ENCODE data around the gene RNU6-8. TPM values are rescaled to one million over a fixed set of nuclear protein-coding genes. Genes with fewer than 3 reads are reported as not detected.

Gene RNU6-8
- total RNA-seq, 2 donors from 2014 or later = not detected

GRCh38 chr14:32183151-32184058 lies 19.7 kb downstream of the RNU6-8 start:
- H3K4me3 ChIP-seq (ENCODE audit: low read length) = no peak overlapping the region
- no peaks in the 10 kb centered on the region for H3K27me3 ChIP-seq (ENCODE audit: control insufficient read depth, insufficient read depth, low read length, poor library complexity, severe bottlenecking)
- Mint-ChIP-seq H3K36me3 (ENCODE audit: low read depth) (no peaks in the 10 kb centered on the region), H3K4me1 (no peaks in the 10 kb centered on the region), H3K9me3 (peaks cover 45% of the 10 kb centered on the region), H3K27me3 (ENCODE audit: insufficient read depth) (no peaks in the 10 kb centered on the region), H3K27ac (no peak overlapping the region), H3K4me3 (no peak overlapping the region)
- no peaks in the 10 kb centered on the region for H3K36me3 ChIP-seq (ENCODE audit: control insufficient read depth, insufficient read depth, low read length)
- peaks cover 51% of the 10 kb centered on the region for H3K9me3 ChIP-seq (ENCODE audit: control insufficient read depth, low read length)
- no peak for TF ChIP-seq CTCF (conservative IDR thresholded peaks at IDR 0.05)
- DNase-seq = no peak
- WGBS, 2 experiments (ENCODE audit: insufficient coverage in 1 of 2, insufficient read length in 1 of 2) = 78 to 100% methylated on average over 1 to 2 of the region's 2 CpGs
- no peak overlapping the region for H3K9ac ChIP-seq (ENCODE audit: extremely low read depth, low read length, poor library complexity, severe bottlenecking)
- H3K4me1 ChIP-seq (ENCODE audit: control insufficient read depth, insufficient read depth, low read length) = peaks cover 2% of the 10 kb centered on the region
- H3K27ac ChIP-seq (ENCODE audit: low read depth, low read length) = no peak overlapping the region

- no peak for DNase-seq
- Mint-ChIP-seq H3K9me3 (peaks cover 2% of the 10 kb centered on the region), H3K4me1 (peaks cover 16% of the 10 kb centered on the region), H3K27me3 (ENCODE audit: insufficient read depth) (no peaks in the 10 kb centered on the region), H3K27ac (no peak overlapping the region), H3K4me3 (no peak overlapping the region), H3K36me3 (ENCODE audit: low read depth) (no peaks in the 10 kb centered on the region)
- Histone ChIP-seq H3K36me3 (ENCODE audit: control insufficient read depth, insufficient read depth, low read length) (no peaks in the 10 kb centered on the region), H3K9ac (ENCODE audit: extremely low read depth, low read length, poor library complexity, severe bottlenecking) (no peak overlapping the region), H3K27me3 (ENCODE audit: control insufficient read depth, insufficient read depth, low read length, poor library complexity, severe bottlenecking) (no peaks in the 10 kb centered on the region), H3K9me3 (ENCODE audit: control insufficient read depth, low read length) (no peaks in the 10 kb centered on the region), H3K4me1 (ENCODE audit: control insufficient read depth, insufficient read depth, low read length) (no peaks in the 10 kb centered on the region), H3K4me3 (ENCODE audit: low read length) (no peak overlapping the region), H3K27ac (ENCODE audit: low read depth, low read length) (no peak overlapping the region)
- TF ChIP-seq CTCF (conservative IDR thresholded peaks at IDR 0.05) = no peak
- WGBS, 2 experiments (ENCODE audit: insufficient coverage in 1 of 2, insufficient read length in 1 of 2) = 94 to 96% methylated on average over 5 of the region's 5 CpGs
Observed at GRCh38 chr14:32171469-32171868, 31.6 kb downstream of the RNU6-8 start.

DNA sequence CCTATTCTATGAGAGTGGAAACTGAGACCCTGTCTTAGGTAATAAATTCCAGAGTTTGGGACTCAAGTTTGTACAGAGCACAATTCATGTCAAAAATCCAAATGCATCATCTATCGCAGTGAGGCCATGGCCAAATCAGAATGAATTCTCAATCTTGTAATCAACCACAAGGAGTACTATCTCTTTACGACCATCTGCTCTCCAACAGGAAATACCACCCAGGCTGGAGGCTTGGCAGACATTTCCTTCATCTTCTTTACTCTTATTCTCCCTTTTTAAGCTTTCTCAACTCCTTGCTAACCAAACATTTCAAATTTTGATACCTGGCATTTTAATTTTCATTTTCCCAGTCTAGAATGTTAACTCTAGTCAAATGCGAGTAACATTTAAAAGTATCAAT lies 33.9 kb downstream of the RNU6-8 start:
- H3K4me3 ChIP-seq (ENCODE audit: low read length) = no peak overlapping the region
- DNase-seq = no peak
- H3K27me3 ChIP-seq (ENCODE audit: control insufficient read depth, insufficient read depth, low read length, poor library complexity, severe bottlenecking) = no peaks in the 10 kb centered on the region
- H3K4me3 Mint-ChIP-seq = no peak overlapping the region
- no peak overlapping the region for H3K27ac ChIP-seq (ENCODE audit: low read depth, low read length)
- no peaks in the 10 kb centered on the region for H3K27me3 Mint-ChIP-seq (ENCODE audit: insufficient read depth)
- WGBS, 2 experiments (ENCODE audit: insufficient coverage in 1 of 2, insufficient read length in 1 of 2) = 88 to 93% methylated on average over 2 of the region's 3 CpGs
- no peaks in the 10 kb centered on the region for H3K4me1 Mint-ChIP-seq
- H3K9me3 Mint-ChIP-seq = peaks cover 2% of the 10 kb centered on the region
- H3K4me1 ChIP-seq (ENCODE audit: control insufficient read depth, insufficient read depth, low read length) = no peaks in the 10 kb centered on the region
- H3K36me3 Mint-ChIP-seq (ENCODE audit: low read depth) = no peaks in the 10 kb centered on the region
- no peak overlapping the region for H3K27ac Mint-ChIP-seq
- no peaks in the 10 kb centered on the region for H3K36me3 ChIP-seq (ENCODE audit: control insufficient read depth, insufficient read depth, low read length)
- TF ChIP-seq CTCF (conservative IDR thresholded peaks at IDR 0.05) = no peak
- H3K9me3 ChIP-seq (ENCODE audit: control insufficient read depth, low read length) = no peaks in the 10 kb centered on the region
- no peak overlapping the region for H3K9ac ChIP-seq (ENCODE audit: extremely low read depth, low read length, poor library complexity, severe bottlenecking)
